Measurements from ENCODE around the gene FURIN.

FURIN gene

GRCh38 chr15:90871139-90871715, 2.8 kb downstream of the FURIN start (continued):
- peak; percentile 88 for TF ChIP-seq ZBTB11 (tag by site-specific recombination; conservative IDR thresholded peaks at IDR 0.05; ENCODE audit: low read depth)
- no peak for TF ChIP-seq FEZF1 (tag by site-specific recombination; IDR thresholded peaks at IDR 0.05)
- no peak for TF ChIP-seq ZBTB10 (tag by site-specific recombination; IDR thresholded peaks at IDR 0.05)
- TF ChIP-seq KLF9 (tag by site-specific recombination; IDR thresholded peaks at IDR 0.05; ENCODE audit: low read depth) = 0 out of 2 replicates have a peak, but pooled peaks have one; percentile 15

DNA sequence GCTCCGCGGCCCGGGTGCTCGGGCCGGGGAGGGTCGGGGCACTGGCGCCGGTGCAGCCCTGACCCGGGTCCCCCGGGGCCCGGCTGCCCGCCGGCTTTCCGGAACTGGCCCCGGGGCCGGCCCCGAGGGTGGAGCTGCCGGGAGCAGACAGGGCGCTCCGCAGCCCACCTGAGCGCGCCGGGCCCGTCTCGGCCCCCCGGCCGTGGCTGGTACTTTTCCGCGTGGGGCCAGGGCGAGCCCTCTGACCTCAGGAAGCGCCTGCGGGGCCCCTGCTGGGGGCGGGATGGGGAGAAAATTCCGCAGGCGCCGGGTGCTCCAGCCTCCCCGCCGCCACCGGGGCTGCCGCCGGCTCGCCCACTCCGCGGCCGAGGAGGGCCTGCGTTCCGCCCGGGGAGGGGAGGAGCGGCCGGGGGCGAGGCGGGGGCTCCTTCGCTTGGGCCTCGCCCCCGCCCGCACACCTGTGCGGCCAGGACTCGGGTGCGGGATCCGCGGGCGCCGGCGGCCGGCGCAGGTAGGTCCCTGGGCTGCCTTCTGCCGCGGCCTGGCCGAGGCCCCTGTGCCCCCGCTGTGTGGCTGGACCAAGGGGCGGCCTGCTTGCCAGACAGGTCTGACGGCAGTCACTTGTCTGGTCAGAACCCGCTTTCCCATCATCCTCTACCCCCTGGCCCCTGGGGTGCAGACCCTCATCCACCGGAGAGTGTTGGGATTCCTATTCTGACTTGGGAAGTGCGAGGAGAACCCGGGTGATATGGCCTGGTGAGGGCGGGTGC, 3.5 kb downstream of the FURIN start:
- ChIA-PET CTCF (interaction anchor here (0.6 kb wide), 1 partner anchor 460 kb away, joined by 3 read pairs; no protein-coding TSS in a partner anchor), POLR2A (interaction anchor here (0.7 to 3.0 kb wide), 3 partner anchors 12 to 154 kb away, joined by 3 to 16 read pairs (median 3); partner anchors contain the start of genes BLM and FES)
- Histone ChIP-seq H3K4me1 (ENCODE audit: control insufficient read depth, insufficient read depth, low read length) (peaks cover 46% of the 10 kb centered on the region), H3K9me3 (ENCODE audit: control insufficient read depth, insufficient read depth, low read depth, low read length) (no peaks in the 10 kb centered on the region), H3K36me3 (ENCODE audit: control insufficient read depth in 2 of 2, insufficient read depth in 1 of 2, low read length in 2 of 2) (peaks cover 4 to 20% of the 10 kb centered on the region in 2 experiments), H3K27ac (ENCODE audit: extremely low read depth, low read depth, low read length) (peak overlapping the region; percentile 96), H3K4me3 (ENCODE audit: low read depth, low read length) (peak overlapping the region; percentile 75)
- TF ChIP-seq ZNF292 (tag by site-specific recombination; IDR thresholded peaks at IDR 0.05; ENCODE audit: borderline replicate concordance, low read depth) (no peak), ZNF274 (IDR thresholded peaks at IDR 0.05; ENCODE audit: low read length) (no peak), ZNF274 (tag by site-specific recombination; IDR thresholded peaks at IDR 0.05; ENCODE audit: borderline replicate concordance) (no peak), SP2 (tag by site-specific recombination; IDR thresholded peaks at IDR 0.05) (peak; percentile 26; the same call in 1 of the 2 replicates), MEIS1 (CRISPR knock-in tag; IDR thresholded peaks at IDR 0.05; ENCODE audit: borderline replicate concordance) (no peak), PRDM6 (tag by site-specific recombination; IDR thresholded peaks at IDR 0.05) (no peak), ZNF626 (tag by site-specific recombination; IDR thresholded peaks at IDR 0.05) (no peak), WT1 (tag by site-specific recombination; IDR thresholded peaks at IDR 0.05) (no peak), YY2 (tag by site-specific recombination; IDR thresholded peaks at IDR 0.05) (no peak), HOXC10 (CRISPR knock-in tag; IDR thresholded peaks at IDR 0.05) (no peak), ZNF555 (tag by site-specific recombination; conservative IDR thresholded peaks at IDR 0.05) (no peak), IKZF3 (tag by site-specific recombination; IDR thresholded peaks at IDR 0.05) (0 out of 2 replicates have a peak, but pooled peaks have one; percentile 25), GLIS2 (tag by site-specific recombination; IDR thresholded peaks at IDR 0.05) (peak; percentile 21; the same call in 1 of the 2 replicates), ZNF76 (tag by site-specific recombination; IDR thresholded peaks at IDR 0.05; ENCODE audit: borderline replicate concordance, low read depth) (peak; percentile 86)
- TF ChIP-seq, protein P1, sequence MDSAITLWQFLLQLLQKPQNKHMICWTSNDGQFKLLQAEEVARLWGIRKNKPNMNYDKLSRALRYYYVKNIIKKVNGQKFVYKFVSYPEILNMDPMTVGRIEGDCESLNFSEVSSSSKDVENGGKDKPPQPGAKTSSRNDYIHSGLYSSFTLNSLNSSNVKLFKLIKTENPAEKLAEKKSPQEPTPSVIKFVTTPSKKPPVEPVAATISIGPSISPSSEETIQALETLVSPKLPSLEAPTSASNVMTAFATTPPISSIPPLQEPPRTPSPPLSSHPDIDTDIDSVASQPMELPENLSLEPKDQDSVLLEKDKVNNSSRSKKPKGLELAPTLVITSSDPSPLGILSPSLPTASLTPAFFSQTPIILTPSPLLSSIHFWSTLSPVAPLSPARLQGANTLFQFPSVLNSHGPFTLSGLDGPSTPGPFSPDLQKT (IDR thresholded peaks at IDR 0.05; ENCODE audit: borderline replicate concordance, low read depth, low read length) = no peak
- TF ChIP-seq, protein P2, sequence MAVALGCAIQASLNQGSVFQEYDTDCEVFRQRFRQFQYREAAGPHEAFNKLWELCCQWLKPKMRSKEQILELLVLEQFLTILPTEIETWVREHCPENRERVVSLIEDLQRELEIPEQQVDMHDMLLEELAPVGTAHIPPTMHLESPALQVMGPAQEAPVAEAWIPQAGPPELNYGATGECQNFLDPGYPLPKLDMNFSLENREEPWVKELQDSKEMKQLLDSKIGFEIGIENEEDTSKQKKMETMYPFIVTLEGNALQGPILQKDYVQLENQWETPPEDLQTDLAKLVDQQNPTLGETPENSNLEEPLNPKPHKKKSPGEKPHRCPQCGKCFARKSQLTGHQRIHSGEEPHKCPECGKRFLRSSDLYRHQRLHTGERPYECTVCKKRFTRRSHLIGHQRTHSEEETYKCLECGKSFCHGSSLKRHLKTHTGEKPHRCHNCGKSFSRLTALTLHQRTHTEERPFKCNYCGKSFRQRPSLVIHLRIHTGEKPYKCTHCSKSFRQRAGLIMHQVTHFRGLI (tag by site-specific recombination; IDR thresholded peaks at IDR 0.05) = no peak
- TF ChIP-seq, protein P3, sequence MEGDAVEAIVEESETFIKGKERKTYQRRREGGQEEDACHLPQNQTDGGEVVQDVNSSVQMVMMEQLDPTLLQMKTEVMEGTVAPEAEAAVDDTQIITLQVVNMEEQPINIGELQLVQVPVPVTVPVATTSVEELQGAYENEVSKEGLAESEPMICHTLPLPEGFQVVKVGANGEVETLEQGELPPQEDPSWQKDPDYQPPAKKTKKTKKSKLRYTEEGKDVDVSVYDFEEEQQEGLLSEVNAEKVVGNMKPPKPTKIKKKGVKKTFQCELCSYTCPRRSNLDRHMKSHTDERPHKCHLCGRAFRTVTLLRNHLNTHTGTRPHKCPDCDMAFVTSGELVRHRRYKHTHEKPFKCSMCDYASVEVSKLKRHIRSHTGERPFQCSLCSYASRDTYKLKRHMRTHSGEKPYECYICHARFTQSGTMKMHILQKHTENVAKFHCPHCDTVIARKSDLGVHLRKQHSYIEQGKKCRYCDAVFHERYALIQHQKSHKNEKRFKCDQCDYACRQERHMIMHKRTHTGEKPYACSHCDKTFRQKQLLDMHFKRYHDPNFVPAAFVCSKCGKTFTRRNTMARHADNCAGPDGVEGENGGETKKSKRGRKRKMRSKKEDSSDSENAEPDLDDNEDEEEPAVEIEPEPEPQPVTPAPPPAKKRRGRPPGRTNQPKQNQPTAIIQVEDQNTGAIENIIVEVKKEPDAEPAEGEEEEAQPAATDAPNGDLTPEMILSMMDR (tag by site-specific recombination; IDR thresholded peaks at IDR 0.05) = no peak

All from HEK293 (cell line).